ENCODE measurements around the gene SMIM30.

GRCh38 chr7:113137241-113137640 lies 18.9 kb upstream of the SMIM30 start:
- TF ChIP-seq, protein P1, sequence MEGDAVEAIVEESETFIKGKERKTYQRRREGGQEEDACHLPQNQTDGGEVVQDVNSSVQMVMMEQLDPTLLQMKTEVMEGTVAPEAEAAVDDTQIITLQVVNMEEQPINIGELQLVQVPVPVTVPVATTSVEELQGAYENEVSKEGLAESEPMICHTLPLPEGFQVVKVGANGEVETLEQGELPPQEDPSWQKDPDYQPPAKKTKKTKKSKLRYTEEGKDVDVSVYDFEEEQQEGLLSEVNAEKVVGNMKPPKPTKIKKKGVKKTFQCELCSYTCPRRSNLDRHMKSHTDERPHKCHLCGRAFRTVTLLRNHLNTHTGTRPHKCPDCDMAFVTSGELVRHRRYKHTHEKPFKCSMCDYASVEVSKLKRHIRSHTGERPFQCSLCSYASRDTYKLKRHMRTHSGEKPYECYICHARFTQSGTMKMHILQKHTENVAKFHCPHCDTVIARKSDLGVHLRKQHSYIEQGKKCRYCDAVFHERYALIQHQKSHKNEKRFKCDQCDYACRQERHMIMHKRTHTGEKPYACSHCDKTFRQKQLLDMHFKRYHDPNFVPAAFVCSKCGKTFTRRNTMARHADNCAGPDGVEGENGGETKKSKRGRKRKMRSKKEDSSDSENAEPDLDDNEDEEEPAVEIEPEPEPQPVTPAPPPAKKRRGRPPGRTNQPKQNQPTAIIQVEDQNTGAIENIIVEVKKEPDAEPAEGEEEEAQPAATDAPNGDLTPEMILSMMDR (IDR thresholded peaks at IDR 0.05) = no peak
- TF ChIP-seq POLR2A (IDR thresholded peaks at IDR 0.05) = no peak

All from uterus (tissue), 2 donors.